GM23338 (cell line): ENCODE data around the gene LRBA. TPM values are rescaled to one million over a fixed set of nuclear protein-coding genes. Genes with fewer than 3 reads are reported as not detected.

ENCODE experiments used
- ATAC-seq: fragments of 200-7000 bp; cut with Tn5 transposase; 3 replicates; pipeline ENCODE4 v1.9.1; 2020
- DNase-seq: peaks from one replicate; pipeline ENCODE4 v3.0.0-alpha.2; 2015; ENCODE audit warnings: low spot score
- H2AFZ ChIP-seq: fragments of 200-600 bp; sonication (generic); 2 replicates; pipeline ENCODE4 v1.8.0; 2016; ENCODE audit warnings: antibody characterized with exemption, mild to moderate bottlenecking, moderate library complexity
- H3F3A ChIP-seq: fragments of 200-600 bp; sonication (generic); replicated peaks from 2 replicates; pipeline ENCODE4 v1.8.0; 2017; ENCODE audit warnings: antibody characterized with exemption, mixed run types, low read depth
- H3K27ac ChIP-seq: fragments of 200-600 bp; sonication (generic); 2 replicates; pipeline ENCODE4 v1.6.1; 2016; ENCODE audit warnings: low read depth
- H3K27me3 ChIP-seq: fragments of 200-600 bp; sonication (generic); 2 replicates; pipeline ENCODE4 v1.8.0; 2016; ENCODE audit warnings: mild to moderate bottlenecking, mixed run types, moderate library complexity; ENCODE audit not compliant: insufficient read depth
- H3K36me3 ChIP-seq: fragments of 200-600 bp; sonication (generic); 2 replicates; pipeline ENCODE4 v1.8.0; 2016; ENCODE audit warnings: mild to moderate bottlenecking; ENCODE audit not compliant: insufficient read depth
- H3K4me1 ChIP-seq: fragments of 200-600 bp; sonication (generic); 2 replicates; pipeline ENCODE4 v1.8.0; 2016; ENCODE audit warnings: mild to moderate bottlenecking, moderate library complexity; ENCODE audit not compliant: insufficient read depth
- H3K4me2 ChIP-seq: fragments of 200-600 bp; sonication (generic); 2 replicates; pipeline ENCODE4 v1.7.1; 2017; ENCODE audit warnings: mixed run types
- H3K4me3 ChIP-seq: fragments of 200-600 bp; sonication (generic); 2 replicates; pipeline ENCODE4 v1.6.1; 2016; ENCODE audit warnings: mixed run types
- H3K79me2 ChIP-seq: fragments of 200-600 bp; sonication (generic); replicated peaks from 2 replicates; pipeline ENCODE4 v1.8.0; 2017; ENCODE audit warnings: mild to moderate bottlenecking; ENCODE audit not compliant: insufficient read depth
- H3K9me2 ChIP-seq: fragments of 200-600 bp; sonication (generic); 2 replicates; pipeline ENCODE4 v1.8.0; 2017; ENCODE audit not compliant: insufficient read depth
- H4K20me1 ChIP-seq: fragments of 200-600 bp; sonication (generic); replicated peaks from 2 replicates; pipeline ENCODE4 v1.8.0; 2017; ENCODE audit warnings: mild to moderate bottlenecking; ENCODE audit not compliant: insufficient read depth
- H3K27ac Mint-ChIP-seq: 2 replicates; pipeline ENCODE4 v1.8.0; 2020; ENCODE audit warnings: inconsistent platforms, mild to moderate bottlenecking, moderate library complexity, mixed read lengths
- H3K27me3 Mint-ChIP-seq: 3 replicates; pipeline ENCODE4 v1.8.0; 2022; ENCODE audit warnings: low read depth, mild to moderate bottlenecking, moderate library complexity, mixed read lengths, inconsistent platforms; ENCODE audit not compliant: insufficient read depth, poor library complexity
- H3K36me3 Mint-ChIP-seq: 3 replicates; pipeline ENCODE4 v1.8.0; 2021; ENCODE audit warnings: low read depth, mild to moderate bottlenecking, inconsistent platforms, moderate library complexity, mixed read lengths
- H3K4me1 Mint-ChIP-seq: 3 replicates; pipeline ENCODE4 v1.8.0; 2020; ENCODE audit warnings: mild to moderate bottlenecking, inconsistent platforms, mixed read lengths
- H3K4me3 Mint-ChIP-seq: 3 replicates; pipeline ENCODE4 v1.8.0; 2021; ENCODE audit warnings: moderate library complexity, mild to moderate bottlenecking, inconsistent platforms, mixed read lengths
- H3K9me3 Mint-ChIP-seq: 3 replicates; pipeline ENCODE4 v1.8.0; 2020; ENCODE audit warnings: moderate library complexity, mild to moderate bottlenecking, inconsistent platforms, mixed read lengths
- POLR2AphosphoS5 ChIP-seq: IDR thresholded peaks from 2 replicates; pipeline ENCODE4 v1.6.1; 2016; ENCODE audit warnings: antibody characterized with exemption, low read depth
- polyA plus RNA-seq: library from polyadenylated mRNA; unstranded; fragments of >200 nt; fragmentation: Nextera tagmentation; extraction: Ambion mirVana; gene quantifications from 2 replicates; pipeline ENCODE4 v1.2.1, GENCODE V29; 2016
- total RNA-seq: library from RNA; depleted of rRNA; stranded (reverse); fragments of >200 nt; shearing (Covaris generic); gene quantifications from 2 replicates; pipeline ENCODE4 v1.2.3, GENCODE V29; 2014
- TF ChIP-seq, protein P1 (sequence below), 2 experiments: fragments of 200-600 bp in 1 of 2; sonication (generic) in 1 of 2; conservative IDR thresholded peaks; 2 replicates each; pipeline versions ENCODE4 v1.5.1 to v1.6.1; 2016 to 2017; ENCODE audit warnings: antibody characterized with exemption in 2 of 2, low read depth in 2 of 2, mild to moderate bottlenecking in 2 of 2, moderate library complexity in 1 of 2
- TF ChIP-seq, protein P2 (sequence below): fragments of 250-450 bp; sonication (Bioruptor Pico); IDR thresholded peaks from 2 replicates; pipeline ENCODE4 v1.5.0; 2020; ENCODE audit warnings: mild to moderate bottlenecking, moderate library complexity

The LRBA gene
- total and polyA plus RNA-seq, 2 experiments from 2014 or later: 23.3 to 126 TPM

DNA sequence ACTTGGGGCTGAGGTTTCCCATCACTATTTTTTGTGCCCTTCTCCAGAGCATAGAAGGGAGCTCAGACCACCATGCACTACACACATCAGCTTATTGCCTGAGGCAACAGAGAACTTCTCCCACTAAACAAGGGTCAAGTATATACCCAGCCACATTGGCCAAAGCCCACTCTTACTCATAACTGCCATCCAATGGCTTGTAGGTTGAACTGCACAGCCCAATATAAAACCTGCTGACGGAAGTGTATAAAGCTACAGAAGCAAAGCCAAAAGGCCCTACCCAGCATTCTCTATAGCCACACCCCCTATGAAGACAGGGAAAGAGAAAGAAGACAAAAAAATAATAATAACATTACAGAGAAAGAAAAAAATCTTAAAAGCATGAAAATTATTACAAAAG is 139.7 kb downstream of the LRBA start:
- Mint-ChIP-seq H3K4me1 (no peaks in the 10 kb centered on the region), H3K36me3 (peaks cover 24% of the 10 kb centered on the region), H3K27me3 (peaks cover 3% of the 10 kb centered on the region), H3K27ac (no peak overlapping the region), H3K4me3 (no peak overlapping the region), H3K9me3 (no peaks in the 10 kb centered on the region; the same call in 1 of the 3 replicates)
- H3K4me1 ChIP-seq: no peaks in the 10 kb centered on the region
- TF ChIP-seq, protein P1, sequence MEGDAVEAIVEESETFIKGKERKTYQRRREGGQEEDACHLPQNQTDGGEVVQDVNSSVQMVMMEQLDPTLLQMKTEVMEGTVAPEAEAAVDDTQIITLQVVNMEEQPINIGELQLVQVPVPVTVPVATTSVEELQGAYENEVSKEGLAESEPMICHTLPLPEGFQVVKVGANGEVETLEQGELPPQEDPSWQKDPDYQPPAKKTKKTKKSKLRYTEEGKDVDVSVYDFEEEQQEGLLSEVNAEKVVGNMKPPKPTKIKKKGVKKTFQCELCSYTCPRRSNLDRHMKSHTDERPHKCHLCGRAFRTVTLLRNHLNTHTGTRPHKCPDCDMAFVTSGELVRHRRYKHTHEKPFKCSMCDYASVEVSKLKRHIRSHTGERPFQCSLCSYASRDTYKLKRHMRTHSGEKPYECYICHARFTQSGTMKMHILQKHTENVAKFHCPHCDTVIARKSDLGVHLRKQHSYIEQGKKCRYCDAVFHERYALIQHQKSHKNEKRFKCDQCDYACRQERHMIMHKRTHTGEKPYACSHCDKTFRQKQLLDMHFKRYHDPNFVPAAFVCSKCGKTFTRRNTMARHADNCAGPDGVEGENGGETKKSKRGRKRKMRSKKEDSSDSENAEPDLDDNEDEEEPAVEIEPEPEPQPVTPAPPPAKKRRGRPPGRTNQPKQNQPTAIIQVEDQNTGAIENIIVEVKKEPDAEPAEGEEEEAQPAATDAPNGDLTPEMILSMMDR (conservative IDR thresholded peaks at IDR 0.05; ENCODE audit: low read depth in 2 of 2): peak in 1 of 2 experiments; percentile 14; a peak in 1 of 4 replicates
- TF ChIP-seq POLR2AphosphoS5: no peak
- TF ChIP-seq, protein P2, sequence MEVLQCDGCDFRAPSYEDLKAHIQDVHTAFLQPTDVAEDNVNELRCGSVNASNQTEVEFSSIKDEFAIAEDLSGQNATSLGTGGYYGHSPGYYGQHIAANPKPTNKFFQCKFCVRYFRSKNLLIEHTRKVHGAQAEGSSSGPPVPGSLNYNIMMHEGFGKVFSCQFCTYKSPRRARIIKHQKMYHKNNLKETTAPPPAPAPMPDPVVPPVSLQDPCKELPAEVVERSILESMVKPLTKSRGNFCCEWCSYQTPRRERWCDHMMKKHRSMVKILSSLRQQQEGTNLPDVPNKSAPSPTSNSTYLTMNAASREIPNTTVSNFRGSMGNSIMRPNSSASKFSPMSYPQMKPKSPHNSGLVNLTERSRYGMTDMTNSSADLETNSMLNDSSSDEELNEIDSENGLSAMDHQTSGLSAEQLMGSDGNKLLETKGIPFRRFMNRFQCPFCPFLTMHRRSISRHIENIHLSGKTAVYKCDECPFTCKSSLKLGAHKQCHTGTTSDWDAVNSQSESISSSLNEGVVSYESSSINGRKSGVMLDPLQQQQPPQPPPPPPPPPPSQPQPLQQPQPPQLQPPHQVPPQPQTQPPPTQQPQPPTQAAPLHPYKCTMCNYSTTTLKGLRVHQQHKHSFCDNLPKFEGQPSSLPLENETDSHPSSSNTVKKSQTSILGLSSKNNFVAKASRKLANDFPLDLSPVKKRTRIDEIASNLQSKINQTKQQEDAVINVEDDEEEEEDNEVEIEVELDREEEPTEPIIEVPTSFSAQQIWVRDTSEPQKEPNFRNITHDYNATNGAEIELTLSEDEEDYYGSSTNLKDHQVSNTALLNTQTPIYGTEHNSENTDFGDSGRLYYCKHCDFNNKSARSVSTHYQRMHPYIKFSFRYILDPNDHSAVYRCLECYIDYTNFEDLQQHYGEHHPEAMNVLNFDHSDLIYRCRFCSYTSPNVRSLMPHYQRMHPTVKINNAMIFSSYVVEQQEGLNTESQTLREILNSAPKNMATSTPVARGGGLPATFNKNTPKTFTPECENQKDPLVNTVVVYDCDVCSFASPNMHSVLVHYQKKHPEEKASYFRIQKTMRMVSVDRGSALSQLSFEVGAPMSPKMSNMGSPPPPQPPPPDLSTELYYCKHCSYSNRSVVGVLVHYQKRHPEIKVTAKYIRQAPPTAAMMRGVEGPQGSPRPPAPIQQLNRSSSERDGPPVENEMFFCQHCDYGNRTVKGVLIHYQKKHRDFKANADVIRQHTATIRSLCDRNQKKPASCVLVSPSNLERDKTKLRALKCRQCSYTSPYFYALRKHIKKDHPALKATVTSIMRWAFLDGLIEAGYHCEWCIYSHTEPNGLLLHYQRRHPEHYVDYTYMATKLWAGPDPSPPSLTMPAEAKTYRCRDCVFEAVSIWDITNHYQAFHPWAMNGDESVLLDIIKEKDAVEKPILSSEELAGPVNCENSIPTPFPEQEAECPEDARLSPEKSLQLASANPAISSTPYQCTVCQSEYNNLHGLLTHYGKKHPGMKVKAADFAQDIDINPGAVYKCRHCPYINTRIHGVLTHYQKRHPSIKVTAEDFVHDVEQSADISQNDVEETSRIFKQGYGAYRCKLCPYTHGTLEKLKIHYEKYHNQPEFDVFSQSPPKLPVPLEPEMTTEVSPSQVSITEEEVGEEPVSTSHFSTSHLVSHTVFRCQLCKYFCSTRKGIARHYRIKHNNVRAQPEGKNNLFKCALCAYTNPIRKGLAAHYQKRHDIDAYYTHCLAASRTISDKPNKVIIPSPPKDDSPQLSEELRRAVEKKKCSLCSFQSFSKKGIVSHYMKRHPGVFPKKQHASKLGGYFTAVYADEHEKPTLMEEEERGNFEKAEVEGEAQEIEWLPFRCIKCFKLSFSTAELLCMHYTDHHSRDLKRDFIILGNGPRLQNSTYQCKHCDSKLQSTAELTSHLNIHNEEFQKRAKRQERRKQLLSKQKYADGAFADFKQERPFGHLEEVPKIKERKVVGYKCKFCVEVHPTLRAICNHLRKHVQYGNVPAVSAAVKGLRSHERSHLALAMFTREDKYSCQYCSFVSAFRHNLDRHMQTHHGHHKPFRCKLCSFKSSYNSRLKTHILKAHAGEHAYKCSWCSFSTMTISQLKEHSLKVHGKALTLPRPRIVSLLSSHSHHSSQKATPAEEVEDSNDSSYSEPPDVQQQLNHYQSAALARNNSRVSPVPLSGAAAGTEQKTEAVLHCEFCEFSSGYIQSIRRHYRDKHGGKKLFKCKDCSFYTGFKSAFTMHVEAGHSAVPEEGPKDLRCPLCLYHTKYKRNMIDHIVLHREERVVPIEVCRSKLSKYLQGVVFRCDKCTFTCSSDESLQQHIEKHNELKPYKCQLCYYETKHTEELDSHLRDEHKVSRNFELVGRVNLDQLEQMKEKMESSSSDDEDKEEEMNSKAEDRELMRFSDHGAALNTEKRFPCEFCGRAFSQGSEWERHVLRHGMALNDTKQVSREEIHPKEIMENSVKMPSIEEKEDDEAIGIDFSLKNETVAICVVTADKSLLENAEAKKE (CRISPR knock-in tag): no peak
- no peak overlapping the region for H3K27ac ChIP-seq
- H3F3A ChIP-seq: no peaks in the 10 kb centered on the region
- DNase-seq (peak; percentile 7), ATAC-seq (peak; percentile 54)
- no peaks in the 10 kb centered on the region for H3K36me3 ChIP-seq
- no peaks in the 10 kb centered on the region for H3K9me2 ChIP-seq
- H3K27me3 ChIP-seq: no peaks in the 10 kb centered on the region
- H3K4me2 ChIP-seq: no peak overlapping the region
- no peak overlapping the region for H3K4me3 ChIP-seq
- no peaks in the 10 kb centered on the region for H4K20me1 ChIP-seq
- H2AFZ ChIP-seq: no peak overlapping the region
- H3K79me2 ChIP-seq: peaks cover 42% of the 10 kb centered on the region
